GM18861 (cell line): ENCODE data around the gene TINAGL1.

Source experiments
- ATAC-seq: cut with Tn5 transposase; IDR thresholded peaks from one replicate; pipeline ENCODE4 v1.9.1; 2021; ENCODE audit not compliant: unreplicated experiment

The TINAGL1 gene

GRCh38 chr1:31626223-31627207 lies 50.2 kb downstream of the TINAGL1 start:
- ATAC-seq: no peak

GRCh38 chr1:31627301-31627929 lies 51.1 kb downstream of the TINAGL1 start:
- no peak for ATAC-seq

DNA sequence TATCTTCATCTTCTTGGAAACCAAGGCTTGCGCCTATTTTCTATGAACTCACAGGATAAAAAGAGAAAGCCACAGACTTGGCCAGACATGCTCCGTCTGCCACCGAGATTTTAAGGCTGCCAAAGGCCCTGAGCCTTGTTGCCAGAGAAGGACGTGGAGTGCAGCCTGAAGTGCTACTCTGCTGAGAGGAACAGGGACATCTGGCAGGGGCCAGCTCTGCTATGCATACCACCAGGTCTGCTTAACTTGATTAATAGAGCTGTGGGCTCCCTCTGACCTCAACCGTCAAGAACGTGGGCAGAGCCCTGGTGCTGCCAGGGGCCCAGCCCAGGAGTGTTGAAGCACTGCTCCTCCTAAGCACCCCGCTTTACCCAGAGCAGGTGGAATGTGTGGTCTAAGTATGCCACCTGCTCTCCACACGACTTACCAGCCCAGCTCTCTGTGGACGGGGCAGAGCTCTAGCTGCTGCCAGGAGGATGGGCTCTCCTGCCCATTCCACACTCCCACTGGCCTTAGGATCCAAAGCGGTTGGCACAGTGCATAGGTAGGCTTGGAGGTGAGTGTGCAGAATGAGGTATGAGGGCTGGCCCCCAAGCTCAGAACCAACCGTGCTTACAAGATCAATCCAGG lies 51.7 kb downstream of the TINAGL1 start:
- ATAC-seq: no peak

DNA sequence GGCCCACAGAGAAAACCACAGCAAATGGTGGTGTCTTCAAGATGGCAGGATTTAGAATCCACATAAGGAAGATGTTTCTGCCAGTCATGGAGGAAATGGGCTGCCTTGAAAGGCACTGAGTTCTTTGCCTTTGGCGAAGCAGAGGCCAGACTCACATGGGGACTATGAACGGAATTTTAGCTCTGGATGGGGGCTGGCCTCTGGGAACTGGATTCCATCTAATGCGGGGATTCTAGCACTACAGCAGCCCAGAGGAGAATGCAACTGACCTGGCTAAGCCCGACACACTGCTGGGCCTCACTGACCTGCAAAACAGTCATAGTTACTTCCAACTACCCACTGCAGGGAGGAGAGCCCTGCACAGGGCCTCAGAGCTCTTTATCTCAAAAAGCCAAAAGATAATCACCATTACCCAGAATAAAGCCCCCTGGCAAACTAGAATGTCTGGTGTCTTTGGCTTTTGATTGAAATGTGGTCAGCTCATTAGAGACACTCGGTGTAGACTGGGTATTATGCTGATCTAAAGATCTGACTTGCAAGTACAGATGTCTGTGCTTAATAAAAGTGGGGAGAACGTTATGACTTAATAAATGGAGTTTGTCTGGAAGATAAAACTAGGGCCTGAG lies 52.7 kb downstream of the TINAGL1 start:
- no peak for ATAC-seq

DNA sequence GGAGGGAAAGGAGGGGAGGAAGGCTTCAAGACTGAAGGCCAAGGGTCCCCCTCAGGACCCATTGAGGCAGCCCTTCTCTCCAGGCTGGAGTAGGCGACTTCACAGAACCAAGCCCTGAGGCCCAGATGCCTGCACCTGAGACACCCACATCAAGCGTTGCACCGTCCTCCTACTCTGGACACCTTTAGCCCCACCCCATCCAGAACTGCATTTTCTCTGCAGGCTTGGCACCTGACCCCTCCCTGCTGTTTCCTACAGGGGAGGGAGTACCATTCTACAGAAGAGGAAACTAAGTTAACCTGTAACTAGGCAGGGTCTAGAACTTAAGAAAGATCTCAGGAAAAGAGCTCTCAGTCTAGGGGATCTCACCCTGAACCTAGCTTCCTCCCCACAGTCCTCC lies 56.3 kb downstream of the TINAGL1 start:
- ATAC-seq: no peak

DNA sequence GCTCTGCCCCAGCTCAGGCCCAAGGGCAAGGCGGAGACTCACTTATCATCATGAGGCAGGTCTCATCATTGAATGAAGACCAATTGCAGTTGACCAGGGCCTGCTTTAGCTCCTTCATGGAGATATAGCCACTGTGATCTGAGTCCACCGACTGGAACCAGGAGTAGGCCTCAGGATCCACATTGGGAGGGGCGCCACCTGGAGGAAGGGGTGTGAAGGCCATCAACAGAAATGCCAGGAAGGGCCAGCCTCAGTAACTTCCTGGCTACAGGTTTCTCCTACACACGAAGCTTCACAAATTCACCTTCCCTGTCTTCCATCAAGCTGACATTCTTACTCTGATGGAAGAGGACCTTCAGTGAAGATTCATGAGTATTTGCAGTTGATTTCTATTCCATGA lies 56.8 kb downstream of the TINAGL1 start:
- ATAC-seq: no peak
